Activated naive CD4-positive, alpha-beta T cell treated with anti-CD3 and anti-CD28 coated beads, Interleukin-2, amount 10 ng/mL, durations not matched to agents 7 days and 5 days (primary cell): ENCODE results near the gene MESP2.
A peak's percentile ranks its signal among the peaks of the same experiment; 100 is the strongest.

Experiments used
- CTCF ChIA-PET: fragments of 350-600 bp; sonication (Branson Sonifier 250); formaldehyde crosslinking; loops from one replicate; lab custom pipeline; 2021; ENCODE audit warnings: antibody characterized with exemption; lab: Charles Lee
- DNase-seq: peaks from one replicate; pipeline ENCODE4 v3.0.0-alpha.2; 2020
- H3K27ac Mint-ChIP-seq: one replicate; pipeline ENCODE4 v1.8.0; 2021; ENCODE audit warnings: mild to moderate bottlenecking, moderate library complexity, mixed read lengths
- H3K27me3 Mint-ChIP-seq: one replicate; pipeline ENCODE4 v1.8.0; 2021; ENCODE audit warnings: mild to moderate bottlenecking, mixed read lengths
- H3K36me3 Mint-ChIP-seq: one replicate; pipeline ENCODE4 v1.8.0; 2021; ENCODE audit warnings: mixed read lengths
- H3K4me1 Mint-ChIP-seq: one replicate; pipeline ENCODE4 v1.8.0; 2021; ENCODE audit warnings: mixed read lengths
- H3K4me3 Mint-ChIP-seq: one replicate; pipeline ENCODE4 v1.8.0; 2021; ENCODE audit warnings: mild to moderate bottlenecking, moderate library complexity, mixed read lengths
- H3K9me3 Mint-ChIP-seq: one replicate; pipeline ENCODE4 v1.8.0; 2021; ENCODE audit warnings: mixed read lengths

The MESP2 gene

DNA sequence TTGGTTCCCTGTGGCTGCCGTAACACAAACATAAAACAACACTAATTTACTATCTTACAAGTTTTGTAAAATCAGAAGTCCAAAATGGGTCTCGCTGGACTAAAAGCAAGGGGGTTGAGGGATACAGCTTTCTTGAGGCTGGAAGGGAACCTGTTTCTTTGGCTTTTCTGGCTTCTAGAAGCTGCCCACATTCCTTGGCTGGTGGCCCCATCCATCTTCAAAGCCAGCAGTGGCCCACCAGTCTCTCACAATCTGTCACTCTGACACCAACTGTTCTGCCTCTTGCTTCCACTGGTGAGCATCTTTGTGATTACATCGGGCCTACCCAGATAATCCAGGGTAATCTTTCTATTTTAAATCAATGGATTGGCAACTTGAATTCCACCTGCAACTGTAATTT, 39.6 kb downstream of the MESP2 start:
- CTCF ChIA-PET = interaction anchor here (1.2 kb wide), 1 partner anchor 55 kb away, joined by 4 read pairs; no protein-coding TSS in a partner anchor
- Mint-ChIP-seq H3K9me3 (peaks cover 2% of the 10 kb centered on the region), H3K4me1 (peaks cover 10% of the 10 kb centered on the region), H3K27me3 (peaks cover 73% of the 10 kb centered on the region), H3K4me3 (peak overlapping the region; percentile 74), H3K36me3 (no peaks in the 10 kb centered on the region), H3K27ac (no peak overlapping the region)
- no peak for DNase-seq

DNA sequence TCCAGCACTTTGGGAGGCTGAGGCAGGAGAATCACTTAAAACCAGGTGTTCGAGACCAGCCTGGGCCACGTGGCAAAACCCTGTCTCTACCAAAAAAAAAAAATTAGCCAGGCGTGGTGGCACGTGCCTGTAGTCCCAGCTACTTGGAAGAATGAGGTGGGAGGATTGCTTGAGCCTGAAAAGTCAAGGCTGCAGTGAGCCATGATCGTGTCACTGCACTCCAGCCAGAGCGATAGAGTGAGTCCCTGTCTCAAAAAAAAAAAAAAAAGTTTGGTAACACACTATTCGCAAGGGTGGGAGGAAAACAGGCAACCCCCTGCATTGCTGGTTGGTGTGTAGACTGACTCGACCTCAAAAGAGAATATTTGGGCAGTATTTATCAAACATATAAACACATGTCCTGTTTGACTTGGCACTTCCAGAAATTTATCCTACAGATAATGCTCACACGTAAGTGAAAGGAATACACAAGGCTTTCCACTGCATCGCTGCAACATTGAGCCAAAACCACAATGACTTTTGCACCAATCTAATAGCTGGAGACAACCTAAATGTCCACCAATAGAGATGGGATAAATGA, 41.7 kb downstream of the MESP2 start:
- peaks cover 10% of the 10 kb centered on the region for H3K4me1 Mint-ChIP-seq
- CTCF ChIA-PET = interaction anchor here (0.7 kb wide), 1 partner anchor 151 kb away, joined by 3 read pairs; no protein-coding TSS in a partner anchor
- H3K4me3 Mint-ChIP-seq = no peak overlapping the region
- no peak for DNase-seq
- no peak overlapping the region for H3K27ac Mint-ChIP-seq
- H3K27me3 Mint-ChIP-seq = peaks cover 74% of the 10 kb centered on the region
- H3K9me3 Mint-ChIP-seq = peaks cover 2% of the 10 kb centered on the region
- no peaks in the 10 kb centered on the region for H3K36me3 Mint-ChIP-seq

DNA sequence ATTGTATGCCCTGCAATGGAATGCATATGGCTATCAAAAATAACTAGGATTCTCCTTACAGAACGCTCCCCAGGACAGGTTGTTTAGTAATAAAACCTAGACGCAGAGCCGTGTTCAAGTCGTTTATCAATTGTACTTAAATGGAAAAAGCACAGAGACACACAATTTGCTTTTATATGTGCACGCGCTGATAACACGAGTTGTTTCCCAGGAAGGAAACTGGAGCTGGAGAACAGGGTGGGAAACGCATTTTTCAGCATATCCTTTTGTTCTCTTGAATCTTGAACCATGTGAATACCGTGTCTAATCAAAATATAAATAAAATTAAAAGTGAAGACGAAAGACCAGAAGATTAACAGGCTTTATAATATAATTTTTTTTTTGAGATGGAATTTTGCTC, 42.2 kb downstream of the MESP2 start:
- no peak overlapping the region for H3K27ac Mint-ChIP-seq
- peaks cover 69% of the 10 kb centered on the region for H3K27me3 Mint-ChIP-seq
- peaks cover 10% of the 10 kb centered on the region for H3K4me1 Mint-ChIP-seq
- DNase-seq = no peak
- CTCF ChIA-PET = interaction anchor here (0.7 kb wide), 1 partner anchor 150 kb away, joined by 3 read pairs; no protein-coding TSS in a partner anchor
- H3K4me3 Mint-ChIP-seq = no peak overlapping the region
- H3K36me3 Mint-ChIP-seq = no peaks in the 10 kb centered on the region
- H3K9me3 Mint-ChIP-seq = peaks cover 2% of the 10 kb centered on the region

DNA sequence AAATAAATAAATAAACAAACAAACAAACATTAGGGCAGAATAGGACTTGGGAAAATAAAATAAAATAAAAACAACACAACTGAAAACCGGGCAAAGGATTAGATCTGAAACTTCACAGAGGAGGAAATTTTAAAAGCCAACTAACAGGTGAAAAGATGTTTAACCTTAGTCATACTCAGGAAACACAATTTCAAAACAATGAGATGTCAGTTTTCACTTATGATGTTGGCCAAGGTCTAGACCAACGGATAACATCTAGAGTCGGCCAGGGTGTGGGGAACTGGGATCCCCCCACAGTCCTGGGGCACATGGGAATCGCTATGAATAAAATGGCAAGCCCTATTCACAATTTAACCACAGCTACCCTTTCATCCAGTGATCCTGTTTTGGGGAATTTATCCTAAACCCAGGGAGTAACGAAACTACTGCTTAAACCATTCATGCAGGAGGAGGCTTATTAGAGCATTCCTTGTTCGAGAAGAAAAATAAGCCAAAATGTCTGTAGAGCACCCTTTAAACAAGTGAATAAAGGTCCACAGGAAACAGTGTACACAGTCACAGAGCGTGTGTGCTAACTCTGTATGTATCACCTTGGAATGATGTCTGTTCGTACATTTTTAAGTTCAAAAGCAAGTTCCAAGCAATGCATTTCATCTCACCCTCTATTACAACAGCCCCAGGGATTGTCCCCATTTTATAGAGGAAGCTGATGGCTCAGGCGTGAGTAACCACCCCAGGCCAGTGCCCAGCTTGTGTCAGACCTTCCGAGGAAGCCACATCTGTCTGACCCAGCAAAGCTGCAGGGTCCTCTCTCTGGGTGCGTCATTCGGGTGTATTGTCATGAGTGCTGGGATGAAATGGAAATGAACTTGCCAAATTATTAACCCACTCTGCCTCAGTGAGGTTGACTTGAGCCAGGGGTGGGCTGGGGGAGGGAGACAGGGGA, 44.8 kb downstream of the MESP2 start:
- H3K36me3 Mint-ChIP-seq = no peaks in the 10 kb centered on the region
- peaks cover under 1% of the 10 kb centered on the region for H3K9me3 Mint-ChIP-seq
- H3K27me3 Mint-ChIP-seq = peaks cover 50% of the 10 kb centered on the region
- no peak overlapping the region for H3K27ac Mint-ChIP-seq
- CTCF ChIA-PET = interaction anchor here (0.6 to 1.1 kb wide), 2 partner anchors 31 to 43 kb away, joined by 3 read pairs; no protein-coding TSS in a partner anchor
- no peak overlapping the region for H3K4me3 Mint-ChIP-seq
- H3K4me1 Mint-ChIP-seq = no peaks in the 10 kb centered on the region
- DNase-seq = no peak

DNA sequence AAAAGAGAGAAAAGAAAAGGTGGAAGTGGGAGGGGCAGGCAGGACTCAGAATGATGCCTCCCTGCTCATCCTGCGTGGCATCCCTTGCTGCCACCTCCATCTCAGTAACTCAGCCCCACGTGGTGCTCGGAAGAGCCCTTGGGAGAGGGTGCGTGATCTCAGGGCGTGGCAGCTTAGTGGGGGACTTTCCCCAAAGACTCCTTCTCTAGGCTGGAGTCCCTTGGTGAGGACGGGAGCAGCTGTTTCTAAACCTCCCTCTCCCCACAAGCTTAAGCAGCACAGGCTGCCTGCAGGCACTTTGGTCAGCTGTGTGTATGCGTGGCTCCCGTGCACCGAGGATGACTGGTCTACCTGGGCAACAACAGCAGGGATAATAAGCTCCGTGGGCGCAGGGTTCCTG, 45.9 kb downstream of the MESP2 start:
- CTCF ChIA-PET = interaction anchor here (1.1 to 1.8 kb wide), 3 partner anchors 30 to 53 kb away, joined by 3 to 4 read pairs (median 3); no protein-coding TSS in a partner anchor

DNA sequence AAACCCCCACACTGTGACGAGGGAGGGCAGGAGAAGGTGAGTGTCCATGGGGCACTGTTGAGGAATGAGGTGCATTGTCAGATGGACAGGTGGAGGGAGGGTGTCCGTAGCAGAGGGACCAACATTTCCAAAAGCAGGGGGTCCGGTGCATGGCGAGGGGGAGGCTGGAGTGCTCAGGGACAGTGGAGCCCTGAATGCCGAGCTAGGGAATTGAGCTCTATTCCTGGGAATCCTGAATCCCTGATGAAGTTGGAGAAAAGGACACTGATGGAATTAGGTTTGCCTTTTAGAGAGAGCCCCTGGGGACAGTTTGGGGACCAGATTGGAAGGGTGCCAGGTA, 46.4 kb downstream of the MESP2 start:
- no peak overlapping the region for H3K4me3 Mint-ChIP-seq
- no peaks in the 10 kb centered on the region for H3K4me1 Mint-ChIP-seq
- H3K27ac Mint-ChIP-seq = no peak overlapping the region
- H3K9me3 Mint-ChIP-seq = no peaks in the 10 kb centered on the region
- DNase-seq = no peak
- peaks cover 34% of the 10 kb centered on the region for H3K27me3 Mint-ChIP-seq
- H3K36me3 Mint-ChIP-seq = no peaks in the 10 kb centered on the region
- CTCF ChIA-PET = interaction anchor here (1.5 to 1.8 kb wide), 2 partner anchors 48 to 52 kb away, joined by 3 to 4 read pairs; no protein-coding TSS in a partner anchor

More for the DNA sequence above, 45.9 kb downstream of the MESP2 start:
- Mint-ChIP-seq H3K27me3 (peaks cover 39% of the 10 kb centered on the region), H3K27ac (no peak overlapping the region), H3K4me3 (no peak overlapping the region), H3K36me3 (no peaks in the 10 kb centered on the region), H3K9me3 (no peaks in the 10 kb centered on the region), H3K4me1 (no peaks in the 10 kb centered on the region)
- DNase-seq = no peak

DNA sequence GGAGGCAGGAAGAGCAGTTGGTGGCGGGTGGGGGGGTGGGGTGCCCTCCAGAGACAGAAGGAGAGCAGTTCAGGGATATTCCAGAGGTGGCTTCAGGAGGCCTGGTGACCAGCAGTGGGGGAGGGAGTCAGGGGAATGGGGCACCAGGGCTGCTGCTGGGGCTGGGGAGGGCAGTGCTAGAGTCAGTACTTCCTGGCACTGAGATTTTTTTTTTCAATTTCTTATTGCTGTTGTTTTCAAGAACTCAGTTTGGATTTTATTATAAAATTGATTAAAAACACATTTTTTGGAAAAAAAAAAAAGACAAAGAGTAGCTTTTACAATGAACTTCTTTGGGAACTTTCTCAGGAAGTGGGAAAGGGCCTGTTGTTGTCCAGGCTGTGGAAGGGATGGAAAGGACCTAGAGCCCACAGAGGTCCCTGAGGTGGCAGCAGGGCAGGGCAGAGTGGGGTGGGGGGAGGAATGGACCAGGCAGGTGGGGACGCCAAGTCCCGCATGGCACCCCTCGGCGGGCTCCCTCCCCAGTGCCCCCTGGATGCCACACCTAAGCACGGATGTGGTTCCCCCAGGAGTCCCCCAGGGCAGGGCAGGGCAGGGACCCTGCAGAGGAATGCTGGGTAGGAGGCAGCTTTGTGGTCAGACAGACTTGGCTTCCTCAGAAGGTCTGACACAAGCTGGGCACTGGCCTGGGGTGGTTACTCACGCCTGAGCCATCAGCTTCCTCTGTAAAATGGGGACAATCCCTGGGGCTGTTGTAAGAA, 47.0 kb downstream of the MESP2 start:
- Mint-ChIP-seq H3K9me3 (no peaks in the 10 kb centered on the region), H3K4me1 (no peaks in the 10 kb centered on the region), H3K27me3 (peaks cover 28% of the 10 kb centered on the region), H3K4me3 (no peak overlapping the region), H3K27ac (no peak overlapping the region), H3K36me3 (no peaks in the 10 kb centered on the region)
- CTCF ChIA-PET = interaction anchor here (1.5 to 1.8 kb wide), 2 partner anchors 49 to 51 kb away, joined by 3 to 4 read pairs; no protein-coding TSS in a partner anchor
- no peak for DNase-seq

DNA sequence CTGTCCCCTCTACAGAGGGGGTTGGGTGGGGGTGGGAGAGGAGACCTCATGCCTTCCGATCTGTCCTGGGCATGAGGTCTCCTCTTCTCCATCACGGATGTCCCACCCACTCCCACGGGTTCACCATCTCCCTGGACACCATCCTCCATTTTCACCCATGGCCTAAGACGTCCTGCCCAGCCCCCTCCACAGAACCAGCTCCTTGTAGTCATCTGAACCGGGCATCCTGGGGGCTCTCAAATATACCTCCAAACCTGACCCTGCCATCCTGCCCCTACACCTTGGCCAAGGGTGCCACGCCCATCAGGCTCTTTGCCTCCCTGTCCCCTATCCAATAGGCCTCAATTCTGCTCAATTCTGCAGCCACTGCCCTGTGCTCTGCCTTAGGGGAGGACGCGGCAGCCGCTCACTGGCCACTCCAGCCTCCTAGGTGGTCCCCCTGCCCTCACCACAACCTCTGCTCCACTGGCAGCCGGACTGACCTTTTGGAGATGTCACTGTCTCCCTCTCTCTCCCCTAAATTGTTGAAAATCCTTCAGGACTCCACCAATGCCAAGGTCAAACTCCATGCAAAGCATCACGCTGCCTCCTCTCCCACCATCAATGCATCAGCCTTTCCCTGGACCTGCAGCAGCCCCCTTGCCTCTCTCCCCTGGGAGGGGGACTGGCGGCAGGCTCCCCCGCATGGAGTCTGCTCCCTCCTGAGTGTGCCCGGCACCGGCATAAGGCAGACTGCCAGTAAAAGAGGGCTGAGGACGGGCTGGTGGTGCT, 47.9 kb downstream of the MESP2 start:
- no peak for DNase-seq
- Mint-ChIP-seq H3K4me3 (no peak overlapping the region), H3K27me3 (peaks cover 26% of the 10 kb centered on the region), H3K36me3 (no peaks in the 10 kb centered on the region), H3K9me3 (no peaks in the 10 kb centered on the region), H3K27ac (no peak overlapping the region), H3K4me1 (no peaks in the 10 kb centered on the region)
- CTCF ChIA-PET = no interaction called here

DNA sequence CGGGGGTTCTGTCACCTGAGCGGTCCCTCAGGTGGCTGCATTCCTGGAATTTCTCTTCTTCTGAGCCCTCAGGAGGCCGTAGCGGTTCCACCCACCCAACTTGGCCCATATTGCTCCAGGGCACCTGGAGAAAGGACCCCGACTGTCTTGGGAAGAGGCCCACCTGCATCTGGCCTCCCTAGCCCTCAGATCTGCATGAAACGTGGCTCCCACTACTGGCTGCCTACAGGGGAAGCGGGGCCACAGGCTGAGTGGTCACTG, 48.4 kb downstream of the MESP2 start:
- CTCF ChIA-PET = no interaction called here
- Mint-ChIP-seq H3K4me1 (no peaks in the 10 kb centered on the region), H3K4me3 (no peak overlapping the region), H3K27ac (no peak overlapping the region), H3K9me3 (no peaks in the 10 kb centered on the region), H3K27me3 (peaks cover 26% of the 10 kb centered on the region), H3K36me3 (no peaks in the 10 kb centered on the region)
- DNase-seq = no peak

DNA sequence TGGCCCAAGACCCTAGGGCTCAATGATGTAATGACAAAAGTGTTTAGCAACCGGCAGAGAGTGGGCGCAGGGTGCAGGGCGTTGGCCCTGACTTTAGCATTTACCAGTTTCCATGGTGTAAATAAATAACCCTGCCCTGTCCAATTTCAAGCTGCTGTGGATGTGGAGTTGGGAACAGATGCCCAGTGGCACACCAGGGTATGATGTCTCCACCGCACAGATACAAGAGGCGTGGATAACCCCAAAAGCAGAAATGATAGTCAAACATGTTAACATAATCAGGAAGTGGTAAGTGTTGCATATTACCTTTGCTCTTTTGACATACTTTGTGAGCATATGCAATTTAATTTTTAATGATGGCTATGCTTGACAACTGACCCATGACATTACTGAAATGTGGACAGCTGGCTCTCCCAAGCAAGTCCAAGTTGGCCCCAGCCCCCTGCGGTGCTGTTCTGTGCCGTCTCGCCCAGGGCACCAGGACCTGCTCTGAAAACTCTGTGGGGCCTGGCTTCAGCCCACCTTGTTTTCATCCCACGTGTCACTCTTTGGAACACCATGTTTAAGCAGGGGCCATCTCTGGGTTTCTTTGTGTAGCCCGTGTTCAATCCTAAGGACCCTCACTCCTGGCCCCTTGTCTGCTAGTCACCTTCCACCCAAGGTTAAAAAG, 49.3 kb downstream of the MESP2 start:
- DNase-seq = no peak
- Mint-ChIP-seq H3K4me3 (no peak overlapping the region), H3K36me3 (no peaks in the 10 kb centered on the region), H3K9me3 (no peaks in the 10 kb centered on the region), H3K4me1 (no peaks in the 10 kb centered on the region), H3K27me3 (peaks cover 26% of the 10 kb centered on the region), H3K27ac (no peak overlapping the region)
- CTCF ChIA-PET = no interaction called here

DNA sequence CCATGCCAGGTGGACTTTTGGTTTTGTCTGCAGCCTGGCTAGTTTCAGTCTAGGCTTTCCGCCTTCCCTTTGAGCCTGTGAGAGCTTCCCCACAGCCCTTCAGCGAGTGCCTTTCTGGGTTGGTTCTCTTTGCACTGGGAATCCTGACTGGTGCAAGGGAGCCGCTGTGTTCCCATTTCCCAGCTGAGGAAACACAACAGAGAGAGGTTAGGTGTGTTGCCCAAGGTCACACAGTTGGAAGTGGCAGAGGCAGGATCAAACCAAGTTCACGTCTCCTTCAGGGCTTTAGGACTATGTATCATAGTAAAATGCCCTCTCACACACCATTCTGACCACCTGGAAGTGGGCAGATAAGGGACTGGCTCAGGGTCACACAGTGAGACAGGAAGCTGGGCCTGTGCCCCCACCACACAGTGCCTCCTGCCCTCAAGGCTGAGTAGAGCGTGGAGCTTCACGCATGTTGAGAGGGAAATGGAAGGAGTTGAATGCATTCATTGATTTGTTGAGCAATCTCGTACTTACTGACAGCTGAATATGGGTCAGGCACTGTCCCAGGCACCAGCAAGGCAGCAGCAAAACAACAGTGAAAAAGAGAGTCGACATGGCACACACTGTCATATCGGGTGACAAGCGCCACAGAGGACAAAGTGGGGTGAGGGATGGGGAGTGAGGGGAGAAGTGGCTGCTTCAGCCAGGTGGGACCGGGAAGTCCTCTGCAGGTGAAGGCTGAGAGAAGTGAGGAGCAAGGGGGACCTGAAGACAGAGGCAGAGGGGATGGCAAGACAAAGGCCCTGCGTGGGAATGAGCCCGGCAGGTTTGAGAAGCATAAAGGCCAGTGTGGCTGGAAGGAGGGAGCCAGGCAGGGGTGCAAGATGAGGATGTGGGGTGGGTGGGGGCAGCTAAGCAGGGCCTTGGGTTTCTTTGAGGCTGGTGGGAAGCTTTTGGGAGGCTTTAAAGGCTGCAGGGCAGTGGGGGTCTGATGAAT, 50.8 kb downstream of the MESP2 start:
- no peaks in the 10 kb centered on the region for H3K9me3 Mint-ChIP-seq
- no peaks in the 10 kb centered on the region for H3K4me1 Mint-ChIP-seq
- no peak overlapping the region for H3K4me3 Mint-ChIP-seq
- peaks cover 14% of the 10 kb centered on the region for H3K27me3 Mint-ChIP-seq
- H3K36me3 Mint-ChIP-seq = no peaks in the 10 kb centered on the region
- CTCF ChIA-PET = no interaction called here
- DNase-seq = no peak
- H3K27ac Mint-ChIP-seq = no peak overlapping the region

DNA sequence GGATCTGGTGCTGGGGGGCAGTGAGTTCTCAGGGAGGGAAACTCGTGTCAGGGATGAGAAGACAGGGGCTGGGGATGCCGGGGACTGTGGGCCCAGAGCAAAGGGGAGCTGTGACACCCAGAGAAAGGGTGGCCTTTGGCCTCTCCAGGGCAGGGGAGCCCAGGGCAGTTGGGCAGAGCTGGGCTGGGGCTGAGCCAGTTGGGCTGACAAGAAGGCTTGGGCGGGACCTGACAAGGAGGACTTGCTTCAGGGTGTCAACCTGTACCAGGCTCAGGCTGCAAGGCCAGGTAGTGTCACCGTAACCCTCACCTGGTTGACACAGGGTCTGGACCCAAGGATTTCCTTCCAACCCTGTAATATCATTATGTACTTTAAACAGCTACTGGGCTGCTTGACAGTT, 51.7 kb downstream of the MESP2 start:
- no peak for DNase-seq

More for the DNA sequence above, 51.7 kb downstream of the MESP2 start:
- Mint-ChIP-seq H3K27ac (no peak overlapping the region), H3K4me3 (no peak overlapping the region), H3K36me3 (no peaks in the 10 kb centered on the region), H3K9me3 (no peaks in the 10 kb centered on the region), H3K4me1 (no peaks in the 10 kb centered on the region), H3K27me3 (peaks cover 8% of the 10 kb centered on the region)
- CTCF ChIA-PET = no interaction called here
